ENCODE results near the gene NAGLU.

NAGLU gene

GRCh38 chr17:42565523-42566214 lies 29.6 kb downstream of the NAGLU start:
- no peak for DNase-seq

- no peak for DNase-seq
Measured at GRCh38 chr17:42566215-42566882, 30.3 kb downstream of the NAGLU start.

- DNase-seq = no peak
Measured at GRCh38 chr17:42566883-42567573, 31.0 kb downstream of the NAGLU start, which contains the start of gene MLX. Gene MLX, plus strand, starts transcription at chr17:42567100. Its CDS starts 25 bp downstream, at chr17:42567125.

- no peak for DNase-seq
Measured at GRCh38 chr17:42568341-42569111, 32.5 kb downstream of the NAGLU start.

- DNase-seq = no peak
Measured at GRCh38 chr17:42571435-42572225, 35.6 kb downstream of the NAGLU start.

- no peak for DNase-seq
Measured at GRCh38 chr17:42573095-42573494, 37.1 kb downstream of the NAGLU start.

- no peak for DNase-seq
Measured at GRCh38 chr17:42574463-42574862, 38.4 kb downstream of the NAGLU start.

- DNase-seq = no peak
Measured at GRCh38 chr17:42577140-42577531, 41.1 kb downstream of the NAGLU start.

GRCh38 chr17:42577532-42578281 lies 41.7 kb downstream of the NAGLU start, which contains the start of gene PSMC3IP:
Gene PSMC3IP, minus strand, starts transcription at chr17:42577729. Its CDS starts 43 bp downstream, at chr17:42577686.
- peak; percentile 40 for DNase-seq

GRCh38 chr17:42578282-42578869 lies 42.3 kb downstream of the NAGLU start:
- no peak for DNase-seq

GRCh38 chr17:42579794-42580551 lies 43.9 kb downstream of the NAGLU start:
- DNase-seq = no peak

GRCh38 chr17:42581744-42582270 lies 45.8 kb downstream of the NAGLU start:
- DNase-seq = no peak

GRCh38 chr17:42584880-42585279 lies 48.8 kb downstream of the NAGLU start:
- DNase-seq = no peak

GRCh38 chr17:42585353-42585752 lies 49.3 kb downstream of the NAGLU start:
- no peak for DNase-seq

- no peak for DNase-seq
Measured at GRCh38 chr17:42586514-42587230, 50.6 kb downstream of the NAGLU start.

GRCh38 chr17:42590886-42591285 lies 54.8 kb downstream of the NAGLU start:
- no peak for DNase-seq

- no peak for DNase-seq
Measured at GRCh38 chr17:42591411-42591810, 55.4 kb downstream of the NAGLU start.
